ENCODE results near the gene MSL3.

GRCh38 chrX:11781734-11782370 is 23.8 kb downstream of the MSL3 start:
- TF ChIP-seq REPIN1 (tag by site-specific recombination; IDR thresholded peaks at IDR 0.05; ENCODE audit: low read depth), result no peak
- TF ChIP-seq YY1 (tag by site-specific recombination; IDR thresholded peaks at IDR 0.05), result no peak
- TF ChIP-seq ZNF670 (tag by site-specific recombination; IDR thresholded peaks at IDR 0.05; ENCODE audit: low read depth), result no peak
- TF ChIP-seq CTCF (tag by site-specific recombination; IDR thresholded peaks at IDR 0.05), result no peak
- TF ChIP-seq ZNF121 (tag by site-specific recombination; IDR thresholded peaks at IDR 0.05), result no peak
- TF ChIP-seq PRDM4 (tag by site-specific recombination; IDR thresholded peaks at IDR 0.05), result no peak
- TF ChIP-seq KLF17 (tag by site-specific recombination; IDR thresholded peaks at IDR 0.05), result no peak
- no peak for TF ChIP-seq ZNF530 (tag by site-specific recombination; IDR thresholded peaks at IDR 0.05; ENCODE audit: low read depth)
- TF ChIP-seq KLF9 (tag by site-specific recombination; IDR thresholded peaks at IDR 0.05; ENCODE audit: low read depth), result no peak
